Stimulated activated CD8-positive, alpha-beta memory T cell treated with anti-CD3 and anti-CD28 coated beads, Interleukin-2, amount 100 ng/mL, for 48 hours (primary cell): Measurements from ENCODE around the gene ATP6V1C2.

Experiments
- DNase-seq, 2 donors: peaks; one replicate each; pipeline ENCODE4 v3.0.0-alpha.2; 2020; ENCODE audit warnings: low read depth in 2 of 2

The ATP6V1C2 gene

DNA sequence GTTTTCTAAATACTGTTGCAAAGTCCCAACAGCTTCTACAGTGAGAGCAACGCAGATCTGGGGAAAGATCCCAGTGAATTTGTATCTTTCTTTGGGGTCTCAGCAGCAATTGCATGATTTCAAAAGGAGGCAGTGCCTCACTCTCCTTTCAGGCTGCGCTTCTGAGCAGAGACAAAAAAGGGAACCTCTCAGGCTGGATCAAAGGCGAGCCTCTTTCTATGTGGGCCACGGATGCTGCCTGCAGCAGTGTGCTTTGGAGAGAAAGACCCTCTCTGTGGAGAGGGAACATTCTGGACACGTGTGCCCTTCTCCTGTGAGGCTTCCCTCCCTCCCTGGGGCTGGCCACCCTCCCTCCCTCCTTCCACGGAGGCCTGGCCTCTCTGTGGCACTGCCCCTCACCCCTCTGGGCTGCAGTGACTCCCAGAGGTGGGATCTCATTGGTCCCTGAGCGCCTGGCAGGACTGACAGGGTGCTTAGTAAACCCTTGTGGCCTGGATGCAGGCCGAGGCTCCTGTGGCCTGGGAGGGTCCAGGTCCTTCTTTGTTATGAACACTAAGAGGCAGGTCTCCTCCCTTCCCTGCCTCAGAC is 112.7 kb downstream of the ATP6V1C2 start:
- no peak for DNase-seq
